Keratinocyte (primary cell): ENCODE data around the gene DENND5A. TPM values are rescaled to one million over a fixed set of nuclear protein-coding genes. Genes with fewer than 3 reads are reported as not detected.
"Not testable (repeated sequence)": the region's sequence is repeated elsewhere in the genome, so short reads cannot be mapped to it uniquely, and the experiment has no call there.

Experiments
- DNase-seq: peaks from one replicate; pipeline ENCODE4 v3.0.0-alpha.2; 2011; ENCODE audit warnings: low read depth, missing footprints, low spot score
- FAIRE-seq: peaks from 2 replicates; lab custom pipeline; 2011; peaks lifted over from hg19 to GRCh38; lab: Jason Lieb, UNC
- H2AFZ ChIP-seq: 2 replicates; pipeline ENCODE4 v1.6.0; 2012; ENCODE audit warnings: low read length, control low read depth, inconsistent platforms; ENCODE audit not compliant: control insufficient read depth
- H3K27ac ChIP-seq: 2 replicates; pipeline ENCODE4 v1.5.1; 2011; ENCODE audit warnings: low read length; ENCODE audit not compliant: control insufficient read depth, insufficient read depth
- H3K27me3 ChIP-seq: 3 replicates; pipeline ENCODE4 v1.6.0; 2011; ENCODE audit warnings: low read length; ENCODE audit not compliant: control insufficient read depth, insufficient read depth; ENCODE audit errors: extremely low read depth
- H3K36me3 ChIP-seq, 2 experiments: 2 replicates in 1 of 2; 3 replicates in 1 of 2; pipeline ENCODE4 v1.5.1; 2011; ENCODE audit warnings: low read length in 2 of 2, mild to moderate bottlenecking in 1 of 2; ENCODE audit not compliant: control insufficient read depth in 2 of 2, insufficient read depth in 2 of 2; ENCODE audit errors: extremely low read depth in 1 of 2
- H3K4me1 ChIP-seq: 3 replicates; pipeline ENCODE4 v1.5.1; 2011; ENCODE audit warnings: low read length; ENCODE audit not compliant: control insufficient read depth, insufficient read depth; ENCODE audit errors: extremely low read depth
- H3K4me2 ChIP-seq: 3 replicates; pipeline ENCODE4 v1.6.0; 2011; ENCODE audit warnings: low read depth, low read length; ENCODE audit not compliant: control insufficient read depth, insufficient read depth; ENCODE audit errors: extremely low read depth
- H3K4me3 ChIP-seq, 3 experiments: fragments of 200-600 bp in 1 of 3; sonication (generic) in 1 of 3; 2 replicates in 2 of 3; 3 replicates in 1 of 3; pipeline ENCODE4 v1.5.1; 2011 to 2016; ENCODE audit warnings: low read length in 3 of 3, mild to moderate bottlenecking in 3 of 3, control low read depth in 2 of 3, inconsistent platforms in 1 of 3, low read depth in 1 of 3, mixed read lengths in 1 of 3, mixed run types in 1 of 3, moderate library complexity in 1 of 3; ENCODE audit not compliant: control insufficient read depth in 2 of 3, insufficient read depth in 2 of 3; ENCODE audit errors: extremely low read depth in 1 of 3
- H3K79me2 ChIP-seq: 2 replicates; pipeline ENCODE4 v1.6.0; 2012; ENCODE audit warnings: low read length; ENCODE audit not compliant: control insufficient read depth, insufficient read depth
- H3K9ac ChIP-seq: 3 replicates; pipeline ENCODE4 v1.6.0; 2011; ENCODE audit warnings: low read length; ENCODE audit not compliant: control insufficient read depth, insufficient read depth; ENCODE audit errors: extremely low read depth
- H3K9me1 ChIP-seq: 3 replicates; pipeline ENCODE4 v1.6.0; 2011; ENCODE audit warnings: low read length; ENCODE audit not compliant: control insufficient read depth, insufficient read depth; ENCODE audit errors: extremely low read depth
- H3K9me3 ChIP-seq: 2 replicates; pipeline ENCODE4 v1.5.1; 2012; ENCODE audit warnings: low read depth, low read length; ENCODE audit not compliant: control insufficient read depth
- H4K20me1 ChIP-seq: 3 replicates; pipeline ENCODE4 v1.6.0; 2011; ENCODE audit warnings: low read length; ENCODE audit not compliant: control insufficient read depth, insufficient read depth; ENCODE audit errors: extremely low read depth
- CTCF ChIP-seq, 3 experiments: IDR thresholded peaks in 1 of 3; conservative IDR thresholded peaks in 1 of 3; optimal IDR thresholded peaks in 1 of 3; 2 replicates in 2 of 3; 3 replicates in 1 of 3; pipeline versions ENCODE3 to v1.5.1; 2011; ENCODE audit warnings: low read length in 3 of 3, mild to moderate bottlenecking in 3 of 3, moderate library complexity in 2 of 3, control low read depth in 1 of 3, inconsistent platforms in 1 of 3; ENCODE audit not compliant: insufficient read depth in 2 of 3; ENCODE audit errors: extremely low read depth in 1 of 3
- EZH2 ChIP-seq: IDR thresholded peaks from one replicate; pipeline ENCODE4 v1.6.1; 2012; ENCODE audit warnings: inconsistent platforms, mild to moderate bottlenecking, low read length, moderate library complexity
- dilution Hi-C: fragments of 300-500 bp; cut with MboI; formaldehyde crosslinking; loops from one replicate; pipeline ENCODE4 v1.7.0; 2020; ENCODE audit warnings: low sequenced_read_pairs; ENCODE audit not compliant: extremely low pct_ligation_motif_present
- polyA plus RNA-seq, 5 experiments: library from polyadenylated mRNA; depleted of rRNA in 3 of 5; stranded (reverse) in 3 of 5; stranded (forward) in 1 of 5; unstranded in 1 of 5; fragments of >200 nt; gene quantifications; 1 replicate in 1 of 5; 2 replicates in 3 of 5; 3 replicates in 1 of 5; pipeline versions ENCODE4 v1.2.1 to v1.2.3, GENCODE V29; 2011 to 2012; ENCODE audit warnings: missing spikeins in 2 of 5, low read depth in 1 of 5, low replicate concordance in 1 of 5

DENND5A gene
- polyA plus RNA-seq, 1 donor (not counting 4 experiments of a cell fraction or from before 2014, with no cell fraction given) = 49.1 TPM

- no peak overlapping the region for H3K4me2 ChIP-seq
- no peak for FAIRE-seq
- no peak overlapping the region for H3K9ac ChIP-seq
- no peak overlapping the region for H3K27ac ChIP-seq
- dilution Hi-C loops = no loop called here
- H2AFZ ChIP-seq = no peak overlapping the region
- no peaks in the 10 kb centered on the region for H3K9me3 ChIP-seq
- no peaks in the 10 kb centered on the region for H3K36me3 ChIP-seq
- no peak overlapping the region for H3K4me3 ChIP-seq
- TF ChIP-seq CTCF (optimal IDR thresholded peaks at IDR 0.05 in 1 of 3, IDR thresholded peaks at IDR 0.05 in 1 of 3, conservative IDR thresholded peaks at IDR 0.05 in 1 of 3; ENCODE audit: extremely low read depth in 1 of 3, insufficient read depth in 2 of 3, low read length in 3 of 3) = no peak
- TF ChIP-seq EZH2 = no peak
- H3K4me1 ChIP-seq = no peaks in the 10 kb centered on the region
- H3K9me1 ChIP-seq = no peaks in the 10 kb centered on the region
- H3K79me2 ChIP-seq = no peaks in the 10 kb centered on the region
- DNase-seq = no peak
- H3K27me3 ChIP-seq = no peaks in the 10 kb centered on the region
- no peaks in the 10 kb centered on the region for H4K20me1 ChIP-seq
Observed at GRCh38 chr11:9103542-9104276, 161.4 kb downstream of the DENND5A start.

DNA sequence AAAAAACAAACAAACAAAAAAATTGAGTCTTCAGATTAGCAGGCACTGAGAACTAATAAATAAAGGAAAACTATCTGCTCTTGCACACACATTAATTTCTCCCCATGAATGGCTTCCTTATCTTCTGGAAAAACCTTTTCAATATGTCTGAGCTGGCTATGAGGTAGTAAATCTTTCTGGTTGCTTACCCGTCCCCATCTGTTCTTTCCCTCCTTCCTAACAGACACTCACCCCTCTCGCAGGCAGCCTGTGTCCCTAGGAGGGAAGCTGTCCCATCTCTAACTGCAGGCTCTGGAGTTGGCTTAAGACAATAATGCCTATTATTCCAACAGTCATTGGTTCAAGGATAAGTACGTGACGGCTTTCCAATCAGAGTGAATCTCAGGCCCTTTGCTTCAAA, 165.5 kb downstream of the DENND5A start:
- no peak for FAIRE-seq
- H4K20me1 ChIP-seq = no peaks in the 10 kb centered on the region

GRCh38 chr11:9098455-9098854, 166.7 kb downstream of the DENND5A start:
- H3K9me3 ChIP-seq, DNase-seq, dilution Hi-C loops, H3K27ac ChIP-seq, H3K9me1 ChIP-seq, H3K36me3 ChIP-seq, H2AFZ ChIP-seq, H3K27me3 ChIP-seq, H3K4me3 ChIP-seq, H4K20me1 ChIP-seq, FAIRE-seq, H3K9ac ChIP-seq, H3K4me1 ChIP-seq, H3K4me2 ChIP-seq, H3K79me2 ChIP-seq: not testable (repeated sequence)

More for the DNA sequence above, 165.5 kb downstream of the DENND5A start:
- H3K4me2 ChIP-seq = no peak overlapping the region
- H3K9me3 ChIP-seq = no peaks in the 10 kb centered on the region
- no peaks in the 10 kb centered on the region for H3K79me2 ChIP-seq
- H2AFZ ChIP-seq = no peak overlapping the region
- no peak for DNase-seq
- H3K27ac ChIP-seq = no peak overlapping the region
- dilution Hi-C loops = no loop called here
- no peak for TF ChIP-seq EZH2
- TF ChIP-seq CTCF (optimal IDR thresholded peaks at IDR 0.05 in 1 of 3, IDR thresholded peaks at IDR 0.05 in 1 of 3, conservative IDR thresholded peaks at IDR 0.05 in 1 of 3; ENCODE audit: extremely low read depth in 1 of 3, insufficient read depth in 2 of 3, low read length in 3 of 3) = no peak
- H3K9me1 ChIP-seq = no peaks in the 10 kb centered on the region
- no peak overlapping the region for H3K9ac ChIP-seq
- no peaks in the 10 kb centered on the region for H3K4me1 ChIP-seq
- no peak overlapping the region for H3K4me3 ChIP-seq
- no peaks in the 10 kb centered on the region for H3K27me3 ChIP-seq
- H3K36me3 ChIP-seq = no peaks in the 10 kb centered on the region
